HG02642 (cell line): ENCODE data around the gene BABAM2.
"Not testable (repeated sequence)": the region's sequence is repeated elsewhere in the genome, so short reads cannot be mapped to it uniquely, and the experiment has no call there.

ENCODE experiments used
- ATAC-seq: cut with Tn5 transposase; IDR thresholded peaks from one replicate; pipeline ENCODE4 v1.9.1; 2021; ENCODE audit warnings: mild to moderate bottlenecking; ENCODE audit not compliant: unreplicated experiment, poor library complexity

Gene BABAM2

GRCh38 chr2:27890146-27890923 lies at the start of gene BABAM2, which contains the start of gene RBKS:
TSS of gene BABAM2 (plus strand) at chr2:27890729. CDS start at chr2:27894557, 3,828 bp downstream.
TSS of gene RBKS (minus strand) at chr2:27890387. CDS start at chr2:27890345, 42 bp downstream.
- peak; percentile 81 for ATAC-seq

- ATAC-seq = no peak
Observed at GRCh38 chr2:27842894-27843293, 47.6 kb upstream of the BABAM2 start.

GRCh38 chr2:27843992-27844391 lies 46.5 kb upstream of the BABAM2 start:
- ATAC-seq = no peak

GRCh38 chr2:27844821-27845255 lies 45.7 kb upstream of the BABAM2 start:
- no peak for ATAC-seq

- ATAC-seq = no peak
Observed at GRCh38 chr2:27847333-27847732, 43.2 kb upstream of the BABAM2 start.

- no peak for ATAC-seq
Observed at GRCh38 chr2:27849558-27850205, 40.8 kb upstream of the BABAM2 start.

- ATAC-seq = no peak
Observed at GRCh38 chr2:27852691-27853090, 37.8 kb upstream of the BABAM2 start.

- ATAC-seq = no peak
Observed at GRCh38 chr2:27854229-27854862, 36.2 kb upstream of the BABAM2 start.

- no peak for ATAC-seq
Observed at GRCh38 chr2:27855476-27855875, 35.1 kb upstream of the BABAM2 start.

GRCh38 chr2:27856386-27856785 lies 34.1 kb upstream of the BABAM2 start:
- no peak for ATAC-seq

- no peak for ATAC-seq
Observed at GRCh38 chr2:27856956-27857355, 33.6 kb upstream of the BABAM2 start.

GRCh38 chr2:27857417-27858172 lies 32.9 kb upstream of the BABAM2 start:
- no peak for ATAC-seq

GRCh38 chr2:27860111-27860510 lies 30.4 kb upstream of the BABAM2 start:
- ATAC-seq = no peak

GRCh38 chr2:27863146-27863545 lies 27.4 kb upstream of the BABAM2 start:
- ATAC-seq = no peak

- not testable (repeated sequence) for ATAC-seq
Observed at GRCh38 chr2:27863955-27864354, 26.6 kb upstream of the BABAM2 start.

GRCh38 chr2:27866237-27866636 lies 24.3 kb upstream of the BABAM2 start:
- ATAC-seq = no peak

- no peak for ATAC-seq
Observed at GRCh38 chr2:27869763-27870162, 20.8 kb upstream of the BABAM2 start.

GRCh38 chr2:27870724-27871123 lies 19.8 kb upstream of the BABAM2 start:
- ATAC-seq = no peak

GRCh38 chr2:27871802-27872201 lies 18.7 kb upstream of the BABAM2 start:
- ATAC-seq = no peak

GRCh38 chr2:27873091-27873490 lies 17.4 kb upstream of the BABAM2 start:
- ATAC-seq = no peak
